SK-N-SH (cell line): ENCODE measurements around the gene CD38. TPM values are rescaled to one million over a fixed set of nuclear protein-coding genes. Genes with fewer than 3 reads are reported as not detected.

Source experiments
- CTCF ChIA-PET: fragments of 300-600, 350-600 bp; formaldehyde crosslinking; extraction: SDS; loops from one replicate; lab custom pipeline; 2021; lab: Yijun Ruan, JAX
- POLR2A ChIA-PET: fragments of 350-600 bp; sonication (Branson Sonifier 250); formaldehyde crosslinking; extraction: SDS; loops from one replicate; lab custom pipeline; 2020; ENCODE audit warnings: antibody characterized with exemption, inconsistent platforms; lab: Yijun Ruan, JAX
- DNase-seq: peaks from one replicate; pipeline ENCODE4 v3.0.0; 2012
- H2AFZ ChIP-seq: fragments of 200-600 bp; sonication (generic); 2 replicates; pipeline ENCODE4 v1.8.1; 2016; ENCODE audit warnings: antibody characterized with exemption, mild to moderate bottlenecking, low read depth
- H3F3A ChIP-seq: fragments of 200-600 bp; sonication (generic); replicated peaks from 2 replicates; pipeline ENCODE3; 2016; ENCODE audit warnings: antibody characterized with exemption, mild to moderate bottlenecking; ENCODE audit not compliant: insufficient read depth
- H3K27ac ChIP-seq, 2 experiments: fragments of 200-500 bp in 1 of 2; fragments of 200-600 bp in 1 of 2; sonication (Bioruptor generic) in 1 of 2; sonication (generic), shearing (Covaris generic) in 1 of 2; 2 replicates each; pipeline versions ENCODE4 v1.5.1 to v1.6.1; 2014 to 2016; ENCODE audit warnings: low read depth in 2 of 2, inconsistent platforms in 1 of 2, low read length in 1 of 2, mild to moderate bottlenecking in 1 of 2, mixed read lengths in 1 of 2
- H3K27me3 ChIP-seq: fragments of 200-600 bp; sonication (generic), shearing (Covaris generic); 2 replicates; pipeline ENCODE4 v1.6.1; 2016; ENCODE audit warnings: mixed run types; ENCODE audit not compliant: insufficient read depth
- H3K36me3 ChIP-seq, 2 experiments: fragments of 200-500 bp in 1 of 2; fragments of 200-600 bp in 1 of 2; sonication (Bioruptor generic) in 1 of 2; sonication (generic) in 1 of 2; replicated peaks in 1 of 2; 2 replicates each; pipeline versions ENCODE3 to v1.5.1; 2014 to 2016; ENCODE audit warnings: low read length in 1 of 2, mild to moderate bottlenecking in 1 of 2; ENCODE audit not compliant: insufficient read depth in 2 of 2, control insufficient read depth in 1 of 2
- H3K4me1 ChIP-seq, 2 experiments: fragments of 200-500 bp in 1 of 2; fragments of 200-600 bp in 1 of 2; sonication (Bioruptor generic) in 1 of 2; sonication (generic), shearing (Covaris generic) in 1 of 2; 2 replicates each; pipeline versions ENCODE4 v1.5.1 to v1.6.1; 2014 to 2016; ENCODE audit warnings: low read depth in 1 of 2, low read length in 1 of 2, mixed run types in 1 of 2; ENCODE audit not compliant: insufficient read depth in 2 of 2, control insufficient read depth in 1 of 2
- H3K4me2 ChIP-seq: fragments of 200-600 bp; sonication (generic), shearing (Covaris generic); 2 replicates; pipeline ENCODE4 v1.6.1; 2017; ENCODE audit warnings: mixed run types
- H3K4me3 ChIP-seq, 2 experiments: fragments of 200-500 bp in 1 of 2; fragments of 200-600 bp in 1 of 2; sonication (Bioruptor generic) in 1 of 2; sonication (generic), shearing (Covaris generic) in 1 of 2; 2 replicates each; pipeline versions ENCODE4 v1.5.1 to v1.8.1; 2014 to 2016; ENCODE audit warnings: low read depth in 2 of 2, inconsistent platforms in 1 of 2, low read length in 1 of 2, mild to moderate bottlenecking in 1 of 2, mixed read lengths in 1 of 2, moderate library complexity in 1 of 2
- H3K79me2 ChIP-seq: fragments of 200-600 bp; sonication (generic); 2 replicates; pipeline ENCODE4 v1.8.1; 2017; ENCODE audit warnings: mild to moderate bottlenecking; ENCODE audit not compliant: insufficient read depth
- H3K9ac ChIP-seq: fragments of 200-600 bp; sonication (generic); 2 replicates; pipeline ENCODE4 v1.6.1; 2017; ENCODE audit warnings: mixed run types
- H3K9me2 ChIP-seq: fragments of 200-600 bp; sonication (generic); 2 replicates; pipeline ENCODE4 v1.6.1; 2017; ENCODE audit warnings: mixed run types
- H3K9me3 ChIP-seq: fragments of 200-600 bp; sonication (generic); 2 replicates; pipeline ENCODE4 v1.6.1; 2017; ENCODE audit warnings: mixed run types, mild to moderate bottlenecking, moderate library complexity
- H4K20me1 ChIP-seq: fragments of 200-600 bp; sonication (generic); 2 replicates; pipeline ENCODE4 v1.6.1; 2017; ENCODE audit warnings: mild to moderate bottlenecking, mixed run types; ENCODE audit not compliant: insufficient read depth
- EP300 ChIP-seq, 2 experiments: IDR thresholded peaks; 2 replicates each; pipeline versions ENCODE4 v1.4.0 to v1.6.1; 2012; ENCODE audit warnings: borderline replicate concordance in 1 of 2, low read depth in 1 of 2, low read length in 1 of 2
- EZH2phosphoT487 ChIP-seq: fragments of 200-600 bp; sonication (generic); IDR thresholded peaks from 2 replicates; pipeline ENCODE4 v1.6.1; 2017; ENCODE audit warnings: low read depth, mixed run types, mild to moderate bottlenecking, antibody characterized with exemption, moderate library complexity, borderline replicate concordance
- FOXJ3 ChIP-seq: sonication (generic); formaldehyde crosslinking; IDR thresholded peaks from 2 replicates; pipeline ENCODE4 v1.5.1; 2020; ENCODE audit warnings: mild to moderate bottlenecking, missing genetic modification reagents
- FOXM1 ChIP-seq: IDR thresholded peaks from 2 replicates; pipeline ENCODE4 v1.4.0; 2012; ENCODE audit warnings: low read depth, mild to moderate bottlenecking
- JUND ChIP-seq: IDR thresholded peaks from 2 replicates; pipeline ENCODE4 v1.4.0; 2012
- NRF1 ChIP-seq: IDR thresholded peaks from 2 replicates; pipeline ENCODE4 v1.6.1; 2012; ENCODE audit warnings: low read depth, mild to moderate bottlenecking, low read length
- RAD21 ChIP-seq: IDR thresholded peaks from 2 replicates; pipeline ENCODE4 v1.6.1; 2012; ENCODE audit warnings: mild to moderate bottlenecking, low read length
- RCOR1 ChIP-seq: fragments of 150-350 bp; IDR thresholded peaks from 2 replicates; pipeline ENCODE4 v1.6.1; 2017; ENCODE audit warnings: antibody characterized with exemption, low read length
- RFX5 ChIP-seq: IDR thresholded peaks from 2 replicates; pipeline ENCODE4 v1.6.1; 2012; ENCODE audit warnings: mild to moderate bottlenecking, improper control_type of control experiment, low read length
- RXRA ChIP-seq: IDR thresholded peaks from 2 replicates; pipeline ENCODE4 v1.4.0; 2012; ENCODE audit warnings: low read depth, mild to moderate bottlenecking, borderline replicate concordance
- TCF12 ChIP-seq: IDR thresholded peaks from 2 replicates; pipeline ENCODE4 v1.4.0; 2012
- WGBS: methylation state at CpG from one replicate; pipeline ENCODE4 v1.1.6; 2017; ENCODE audit warnings: low lambda C conversion rate; 5-methylcytosine and 5-hydroxymethylcytosine counted together
- polyA plus RNA-seq, 3 experiments: library from polyadenylated mRNA; depleted of rRNA; stranded (reverse); fragments of >200 nt; gene quantifications; 2 replicates each; pipeline ENCODE4 v1.2.3, GENCODE V29; 2012
- TF ChIP-seq, protein P1 (sequence below): IDR thresholded peaks from 2 replicates; pipeline ENCODE4; 2012
- TF ChIP-seq, protein P2 (sequence below): IDR thresholded peaks from 2 replicates; pipeline ENCODE4 v1.6.1; 2012; ENCODE audit warnings: mild to moderate bottlenecking, low read depth, low read length, moderate library complexity
- TF ChIP-seq, protein P3 (sequence below): IDR thresholded peaks from 2 replicates; pipeline ENCODE4 v1.4.0; 2012; ENCODE audit warnings: low read depth, borderline replicate concordance

Gene CD38
- polyA plus RNA-seq, 1 of the 3 experiments (the other 2 are of a cell fraction) = 0.02 TPM

DNA sequence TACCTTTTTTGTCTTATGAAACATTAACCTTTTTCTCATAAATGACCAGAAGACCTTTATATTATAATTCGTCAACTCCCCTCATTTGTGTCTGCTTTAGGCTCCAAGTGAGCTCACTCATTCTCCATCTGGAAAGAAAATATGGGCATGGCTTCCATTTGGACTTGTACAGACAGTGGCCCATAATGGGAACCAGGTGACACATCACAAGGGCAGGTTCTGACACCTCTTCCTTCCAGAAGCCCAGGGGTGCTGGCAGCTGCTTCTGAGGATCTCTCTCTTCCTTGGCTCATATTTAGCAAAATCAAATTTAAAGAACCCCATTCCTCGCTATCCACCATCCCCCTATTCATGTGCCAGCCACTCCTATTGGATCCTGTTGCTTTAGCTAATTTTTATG, 69.6 kb downstream of the CD38 start:
- H3F3A ChIP-seq = no peaks in the 10 kb centered on the region
- no peak overlapping the region for H3K27ac ChIP-seq
- no peak for TF ChIP-seq FOXJ3 (CRISPR knock-in tag)
- TF ChIP-seq RCOR1 = no peak
- TF ChIP-seq, protein P1, sequence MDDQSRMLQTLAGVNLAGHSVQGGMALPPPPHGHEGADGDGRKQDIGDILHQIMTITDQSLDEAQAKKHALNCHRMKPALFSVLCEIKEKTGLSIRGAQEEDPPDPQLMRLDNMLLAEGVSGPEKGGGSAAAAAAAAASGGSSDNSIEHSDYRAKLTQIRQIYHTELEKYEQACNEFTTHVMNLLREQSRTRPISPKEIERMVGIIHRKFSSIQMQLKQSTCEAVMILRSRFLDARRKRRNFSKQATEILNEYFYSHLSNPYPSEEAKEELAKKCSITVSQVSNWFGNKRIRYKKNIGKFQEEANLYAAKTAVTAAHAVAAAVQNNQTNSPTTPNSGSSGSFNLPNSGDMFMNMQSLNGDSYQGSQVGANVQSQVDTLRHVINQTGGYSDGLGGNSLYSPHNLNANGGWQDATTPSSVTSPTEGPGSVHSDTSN = no peak
- no peak for TF ChIP-seq JUND
- no peak for TF ChIP-seq TCF12
- TF ChIP-seq RFX5 = no peak
- no peaks in the 10 kb centered on the region for H3K27me3 ChIP-seq
- ChIA-PET POLR2A (no interaction called here), CTCF (interaction anchor here (1.3 to 2.8 kb wide), 3 partner anchors 34 to 153 kb away, joined by 3 to 15 read pairs (median 8); no protein-coding TSS in a partner anchor)
- H3K9me2 ChIP-seq = no peaks in the 10 kb centered on the region
- no peak overlapping the region for H2AFZ ChIP-seq
- H3K9me3 ChIP-seq = no peaks in the 10 kb centered on the region
- H3K9ac ChIP-seq = no peak overlapping the region
- H3K4me2 ChIP-seq = no peak overlapping the region
- DNase-seq = no peak
- no peaks in the 10 kb centered on the region for H3K4me1 ChIP-seq
- no peaks in the 10 kb centered on the region for H4K20me1 ChIP-seq
- WGBS = 60% methylated on average over 2 of the region's 2 CpGs
- no peaks in the 10 kb centered on the region for H3K79me2 ChIP-seq
- H3K36me3 ChIP-seq = no peaks in the 10 kb centered on the region
- no peak overlapping the region for H3K4me3 ChIP-seq

DNA sequence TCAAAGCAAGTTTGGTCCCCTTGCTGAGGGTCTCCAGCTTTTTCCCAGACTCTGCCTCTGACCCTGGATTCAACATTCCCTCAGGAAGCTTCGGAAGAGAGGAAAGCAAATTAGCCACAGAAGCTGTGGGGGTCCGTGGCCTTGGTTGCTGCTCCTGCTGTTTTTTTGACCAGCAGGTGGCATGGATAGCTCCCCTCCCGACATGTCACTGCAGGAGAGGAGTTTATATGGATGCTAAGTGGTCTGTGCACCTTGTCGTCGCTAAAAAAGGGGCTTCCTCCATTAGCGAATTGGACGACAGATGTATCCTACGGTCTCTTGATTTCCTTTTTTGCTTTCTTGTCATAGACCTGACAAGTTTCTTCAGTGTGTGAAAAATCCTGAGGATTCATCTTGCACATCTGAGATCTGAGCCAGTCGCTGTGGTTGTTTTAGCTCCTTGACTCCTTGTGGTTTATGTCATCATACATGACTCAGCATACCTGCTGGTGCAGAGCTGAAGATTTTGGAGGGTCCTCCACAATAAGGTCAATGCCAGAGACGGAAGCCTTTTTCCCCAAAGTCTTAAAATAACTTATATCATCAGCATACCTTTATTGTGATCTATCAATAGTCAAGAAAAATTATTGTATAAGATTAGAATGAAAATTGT, 70.2 kb downstream of the CD38 start:
- Histone ChIP-seq H3K9me3 (no peaks in the 10 kb centered on the region), H3K9me2 (no peaks in the 10 kb centered on the region), H3K9ac (no peak overlapping the region), H3K27me3 (no peaks in the 10 kb centered on the region), H4K20me1 (no peaks in the 10 kb centered on the region), H3K4me2 (no peak overlapping the region), H3K4me1 (no peaks in the 10 kb centered on the region), H3K36me3 (no peaks in the 10 kb centered on the region), H3K4me3 (no peak overlapping the region), H3K79me2 (no peaks in the 10 kb centered on the region), H3K27ac (no peak overlapping the region), H2AFZ (no peak overlapping the region), H3F3A (no peaks in the 10 kb centered on the region)
- CTCF ChIA-PET = interaction anchor here (0.7 to 2.8 kb wide), 5 partner anchors 22 to 153 kb away, joined by 3 to 15 read pairs (median 3); no protein-coding TSS in a partner anchor
- POLR2A ChIA-PET = no interaction called here
- WGBS = 58% methylated on average over 10 of the region's 10 CpGs
- DNase-seq = no peak
- no peak for TF ChIP-seq EZH2phosphoT487
- TF ChIP-seq RAD21 = no peak
- no peak for TF ChIP-seq FOXM1
- no peak for TF ChIP-seq NRF1
- no peak for TF ChIP-seq EP300 (IDR thresholded peaks at IDR 0.05; ENCODE audit: borderline replicate concordance in 1 of 2, low read depth in 1 of 2, low read length in 1 of 2)
- no peak for TF ChIP-seq RFX5
- TF ChIP-seq, protein P2, sequence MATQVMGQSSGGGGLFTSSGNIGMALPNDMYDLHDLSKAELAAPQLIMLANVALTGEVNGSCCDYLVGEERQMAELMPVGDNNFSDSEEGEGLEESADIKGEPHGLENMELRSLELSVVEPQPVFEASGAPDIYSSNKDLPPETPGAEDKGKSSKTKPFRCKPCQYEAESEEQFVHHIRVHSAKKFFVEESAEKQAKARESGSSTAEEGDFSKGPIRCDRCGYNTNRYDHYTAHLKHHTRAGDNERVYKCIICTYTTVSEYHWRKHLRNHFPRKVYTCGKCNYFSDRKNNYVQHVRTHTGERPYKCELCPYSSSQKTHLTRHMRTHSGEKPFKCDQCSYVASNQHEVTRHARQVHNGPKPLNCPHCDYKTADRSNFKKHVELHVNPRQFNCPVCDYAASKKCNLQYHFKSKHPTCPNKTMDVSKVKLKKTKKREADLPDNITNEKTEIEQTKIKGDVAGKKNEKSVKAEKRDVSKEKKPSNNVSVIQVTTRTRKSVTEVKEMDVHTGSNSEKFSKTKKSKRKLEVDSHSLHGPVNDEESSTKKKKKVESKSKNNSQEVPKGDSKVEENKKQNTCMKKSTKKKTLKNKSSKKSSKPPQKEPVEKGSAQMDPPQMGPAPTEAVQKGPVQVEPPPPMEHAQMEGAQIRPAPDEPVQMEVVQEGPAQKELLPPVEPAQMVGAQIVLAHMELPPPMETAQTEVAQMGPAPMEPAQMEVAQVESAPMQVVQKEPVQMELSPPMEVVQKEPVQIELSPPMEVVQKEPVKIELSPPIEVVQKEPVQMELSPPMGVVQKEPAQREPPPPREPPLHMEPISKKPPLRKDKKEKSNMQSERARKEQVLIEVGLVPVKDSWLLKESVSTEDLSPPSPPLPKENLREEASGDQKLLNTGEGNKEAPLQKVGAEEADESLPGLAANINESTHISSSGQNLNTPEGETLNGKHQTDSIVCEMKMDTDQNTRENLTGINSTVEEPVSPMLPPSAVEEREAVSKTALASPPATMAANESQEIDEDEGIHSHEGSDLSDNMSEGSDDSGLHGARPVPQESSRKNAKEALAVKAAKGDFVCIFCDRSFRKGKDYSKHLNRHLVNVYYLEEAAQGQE = no peak
- no peak for TF ChIP-seq RXRA
- TF ChIP-seq, protein P3, sequence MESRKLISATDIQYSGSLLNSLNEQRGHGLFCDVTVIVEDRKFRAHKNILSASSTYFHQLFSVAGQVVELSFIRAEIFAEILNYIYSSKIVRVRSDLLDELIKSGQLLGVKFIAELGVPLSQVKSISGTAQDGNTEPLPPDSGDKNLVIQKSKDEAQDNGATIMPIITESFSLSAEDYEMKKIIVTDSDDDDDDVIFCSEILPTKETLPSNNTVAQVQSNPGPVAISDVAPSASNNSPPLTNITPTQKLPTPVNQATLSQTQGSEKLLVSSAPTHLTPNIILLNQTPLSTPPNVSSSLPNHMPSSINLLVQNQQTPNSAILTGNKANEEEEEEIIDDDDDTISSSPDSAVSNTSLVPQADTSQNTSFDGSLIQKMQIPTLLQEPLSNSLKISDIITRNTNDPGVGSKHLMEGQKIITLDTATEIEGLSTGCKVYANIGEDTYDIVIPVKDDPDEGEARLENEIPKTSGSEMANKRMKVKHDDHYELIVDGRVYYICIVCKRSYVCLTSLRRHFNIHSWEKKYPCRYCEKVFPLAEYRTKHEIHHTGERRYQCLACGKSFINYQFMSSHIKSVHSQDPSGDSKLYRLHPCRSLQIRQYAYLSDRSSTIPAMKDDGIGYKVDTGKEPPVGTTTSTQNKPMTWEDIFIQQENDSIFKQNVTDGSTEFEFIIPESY = no peak
- no peak for TF ChIP-seq TCF12
